Spleen (tissue), 7 donors: Measurements from ENCODE around the gene KANK2.

ENCODE experiments used
- POLR2A ChIP-seq, 3 donors: fragments of 450-650 bp; IDR thresholded peaks; one replicate each; pipeline ENCODE4 v1.5.1; 2017; ENCODE audit warnings: antibody characterized with exemption in 3 of 3, mild to moderate bottlenecking in 1 of 3
- POLR2AphosphoS5 ChIP-seq, 3 donors: sonication (generic); formaldehyde crosslinking; IDR thresholded peaks; one replicate each; pipeline ENCODE4 v1.5.1; 2017; ENCODE audit warnings: antibody characterized with exemption in 3 of 3
- TF ChIP-seq, protein P1 (sequence below), 11 experiments: fragments of 200-600 bp in 7 of 11; fragments of 450-650 bp in 4 of 11; sonication (generic) in 4 of 11; IDR thresholded peaks in 8 of 11; conservative IDR thresholded peaks in 3 of 11; 1 replicate in 7 of 11; 2 replicates in 4 of 11; pipeline versions ENCODE4 v1.4.0 to v1.8.0; 2016 to 2021; ENCODE audit warnings: antibody characterized with exemption in 11 of 11, inconsistent platforms in 4 of 11, mild to moderate bottlenecking in 1 of 11
- donor health status: DM: no; HTN: no; CAD: no; lungs with moderate emphysema.
- donor health status: DM: no; HTN: no; CAD: no.
- donor health status: DM: no; HTN: no; CAD: no.

DNA sequence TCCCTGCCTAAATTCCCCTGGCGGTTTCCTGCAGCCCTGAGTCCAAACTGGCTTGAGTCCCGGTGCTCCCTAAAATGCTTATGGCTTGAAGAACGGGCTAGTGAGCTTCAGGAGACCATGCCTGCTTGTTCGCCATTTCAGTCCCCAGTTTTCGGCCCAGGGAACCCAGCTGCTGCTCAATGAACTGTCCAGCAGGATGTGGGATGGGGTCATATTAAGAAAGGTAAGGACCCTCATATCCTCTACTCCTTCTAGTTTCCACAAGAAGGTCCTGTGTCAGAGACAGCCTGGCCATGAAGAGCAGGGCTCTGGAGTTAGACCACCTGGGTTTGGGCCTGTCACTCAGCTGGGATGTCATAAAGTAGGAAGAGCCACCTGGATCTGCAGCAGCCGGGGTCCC, 24.8 kb downstream of the KANK2 start:
- TF ChIP-seq, protein P1, sequence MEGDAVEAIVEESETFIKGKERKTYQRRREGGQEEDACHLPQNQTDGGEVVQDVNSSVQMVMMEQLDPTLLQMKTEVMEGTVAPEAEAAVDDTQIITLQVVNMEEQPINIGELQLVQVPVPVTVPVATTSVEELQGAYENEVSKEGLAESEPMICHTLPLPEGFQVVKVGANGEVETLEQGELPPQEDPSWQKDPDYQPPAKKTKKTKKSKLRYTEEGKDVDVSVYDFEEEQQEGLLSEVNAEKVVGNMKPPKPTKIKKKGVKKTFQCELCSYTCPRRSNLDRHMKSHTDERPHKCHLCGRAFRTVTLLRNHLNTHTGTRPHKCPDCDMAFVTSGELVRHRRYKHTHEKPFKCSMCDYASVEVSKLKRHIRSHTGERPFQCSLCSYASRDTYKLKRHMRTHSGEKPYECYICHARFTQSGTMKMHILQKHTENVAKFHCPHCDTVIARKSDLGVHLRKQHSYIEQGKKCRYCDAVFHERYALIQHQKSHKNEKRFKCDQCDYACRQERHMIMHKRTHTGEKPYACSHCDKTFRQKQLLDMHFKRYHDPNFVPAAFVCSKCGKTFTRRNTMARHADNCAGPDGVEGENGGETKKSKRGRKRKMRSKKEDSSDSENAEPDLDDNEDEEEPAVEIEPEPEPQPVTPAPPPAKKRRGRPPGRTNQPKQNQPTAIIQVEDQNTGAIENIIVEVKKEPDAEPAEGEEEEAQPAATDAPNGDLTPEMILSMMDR (IDR thresholded peaks at IDR 0.05 in 8 of 11, conservative IDR thresholded peaks at IDR 0.05 in 3 of 11), result no peak
- TF ChIP-seq POLR2A (IDR thresholded peaks at IDR 0.05) (no peak), POLR2AphosphoS5 (IDR thresholded peaks at IDR 0.05) (no peak)
